ENCODE measurements around the gene NUDT2. TPM values are rescaled to one million over a fixed set of nuclear protein-coding genes. Genes with fewer than 3 reads are reported as not detected.

Gene NUDT2
- total and polyA plus RNA-seq, 2 experiments from 2014 or later, result 19.6 to 23.4 TPM

DNA sequence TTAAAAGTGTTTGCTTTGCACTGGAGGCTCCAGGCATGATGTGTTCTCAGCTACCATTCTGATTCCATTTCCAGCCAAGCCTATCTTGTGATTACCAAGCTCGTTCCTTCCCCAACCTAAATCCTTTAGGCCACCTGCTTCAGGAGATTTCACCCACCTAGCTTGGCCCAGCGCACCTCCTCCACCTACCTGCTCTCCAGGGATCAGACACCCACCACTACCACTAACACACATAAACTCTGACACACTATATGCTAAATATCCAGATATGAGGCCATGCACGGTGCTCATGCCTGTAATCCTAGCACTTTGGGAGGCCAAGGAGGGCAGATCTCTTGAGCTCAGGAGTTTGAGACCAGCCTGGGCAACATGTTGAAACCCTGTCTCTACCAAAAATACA lies 45.0 kb downstream of the NUDT2 start:
- no peak for DNase-seq (ENCODE audit: low spot score)
- H3K4me2 ChIP-seq, result peak overlapping the region; percentile 50

DNA sequence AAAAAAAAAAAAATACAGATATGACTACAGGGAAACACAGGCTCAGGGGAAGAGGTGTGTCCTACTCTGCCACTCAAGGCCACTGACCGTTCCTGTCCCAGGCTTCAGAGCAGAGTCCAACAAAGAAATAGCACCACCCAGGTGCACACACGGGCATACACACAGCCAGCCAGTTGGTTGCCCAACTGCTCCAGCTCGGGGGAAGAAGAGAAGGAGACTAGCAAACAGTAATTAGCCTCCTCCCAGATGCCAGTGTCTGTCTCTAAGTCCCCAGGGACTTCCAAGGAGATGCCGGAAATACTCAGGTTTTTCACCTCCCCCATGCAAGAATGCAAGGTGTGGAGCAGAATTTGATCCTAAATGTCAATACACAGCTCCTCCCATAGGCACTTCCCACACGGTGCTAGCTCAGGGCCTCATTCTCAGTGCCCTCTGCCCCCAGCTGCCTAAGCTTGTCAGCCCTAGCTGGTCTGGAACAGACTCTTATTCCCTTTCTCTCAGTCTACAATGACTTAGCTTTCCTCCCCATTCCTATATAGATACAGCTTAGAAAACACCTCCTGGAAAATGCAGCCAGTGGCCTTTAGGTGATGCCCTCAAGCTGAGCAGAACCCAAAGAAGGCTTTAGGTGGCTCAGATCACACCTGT lies 45.7 kb downstream of the NUDT2 start:
- Histone ChIP-seq H3K4me2 (peak overlapping the region; percentile 81), H3K79me2 (peaks cover 6% of the 10 kb centered on the region), H3K9me2 (replicated peaks; ENCODE audit: insufficient read depth) (no peaks in the 10 kb centered on the region), H3K9me3 (ENCODE audit: low read depth) (no peaks in the 10 kb centered on the region), H3K4me1 (ENCODE audit: insufficient read depth) (peaks cover 10% of the 10 kb centered on the region), H3K27ac (peak overlapping the region; percentile 88), H3K36me3 (replicated peaks; ENCODE audit: insufficient read depth, low read depth) (no peaks in the 10 kb centered on the region), H2AFZ (no peak overlapping the region), H3K4me3 (no peak overlapping the region), H4K20me1 (ENCODE audit: insufficient read depth, poor library complexity, severe bottlenecking) (no peaks in the 10 kb centered on the region), H3K27me3 (no peaks in the 10 kb centered on the region)
- WGBS (ENCODE audit: low lambda C conversion rate, missing lambda C conversion rate), result 21% methylated on average over 5 of the region's 5 CpGs
- TF ChIP-seq EZH2 (IDR thresholded peaks at IDR 0.05; ENCODE audit: borderline replicate concordance), result no peak
- no peak for TF ChIP-seq EZH2phosphoT487 (IDR thresholded peaks at IDR 0.05; ENCODE audit: low read depth, severe bottlenecking, unreplicated experiment)
- TF ChIP-seq, protein P1, sequence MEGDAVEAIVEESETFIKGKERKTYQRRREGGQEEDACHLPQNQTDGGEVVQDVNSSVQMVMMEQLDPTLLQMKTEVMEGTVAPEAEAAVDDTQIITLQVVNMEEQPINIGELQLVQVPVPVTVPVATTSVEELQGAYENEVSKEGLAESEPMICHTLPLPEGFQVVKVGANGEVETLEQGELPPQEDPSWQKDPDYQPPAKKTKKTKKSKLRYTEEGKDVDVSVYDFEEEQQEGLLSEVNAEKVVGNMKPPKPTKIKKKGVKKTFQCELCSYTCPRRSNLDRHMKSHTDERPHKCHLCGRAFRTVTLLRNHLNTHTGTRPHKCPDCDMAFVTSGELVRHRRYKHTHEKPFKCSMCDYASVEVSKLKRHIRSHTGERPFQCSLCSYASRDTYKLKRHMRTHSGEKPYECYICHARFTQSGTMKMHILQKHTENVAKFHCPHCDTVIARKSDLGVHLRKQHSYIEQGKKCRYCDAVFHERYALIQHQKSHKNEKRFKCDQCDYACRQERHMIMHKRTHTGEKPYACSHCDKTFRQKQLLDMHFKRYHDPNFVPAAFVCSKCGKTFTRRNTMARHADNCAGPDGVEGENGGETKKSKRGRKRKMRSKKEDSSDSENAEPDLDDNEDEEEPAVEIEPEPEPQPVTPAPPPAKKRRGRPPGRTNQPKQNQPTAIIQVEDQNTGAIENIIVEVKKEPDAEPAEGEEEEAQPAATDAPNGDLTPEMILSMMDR (IDR thresholded peaks at IDR 0.05; ENCODE audit: poor library complexity), result no peak
- peak; percentile 78 for DNase-seq (ENCODE audit: low spot score)

More for the DNA sequence above, 45.0 kb downstream of the NUDT2 start:
- Histone ChIP-seq H3K27ac (peak overlapping the region; percentile 84), H3K79me2 (peaks cover 7% of the 10 kb centered on the region), H4K20me1 (ENCODE audit: insufficient read depth, poor library complexity, severe bottlenecking) (no peaks in the 10 kb centered on the region), H3K27me3 (no peaks in the 10 kb centered on the region), H3K4me1 (ENCODE audit: insufficient read depth) (peaks cover 8% of the 10 kb centered on the region), H3K4me3 (no peak overlapping the region), H3K36me3 (replicated peaks; ENCODE audit: insufficient read depth, low read depth) (no peaks in the 10 kb centered on the region), H3K9me3 (ENCODE audit: low read depth) (no peaks in the 10 kb centered on the region), H2AFZ (no peak overlapping the region), H3K9me2 (replicated peaks; ENCODE audit: insufficient read depth) (no peaks in the 10 kb centered on the region)
- WGBS (ENCODE audit: low lambda C conversion rate, missing lambda C conversion rate), result 77% methylated on average over 3 of the region's 3 CpGs
- TF ChIP-seq EZH2phosphoT487 (IDR thresholded peaks at IDR 0.05; ENCODE audit: low read depth, severe bottlenecking, unreplicated experiment) (no peak), EZH2 (IDR thresholded peaks at IDR 0.05; ENCODE audit: borderline replicate concordance) (no peak)
- TF ChIP-seq, protein P1 (IDR thresholded peaks at IDR 0.05; ENCODE audit: poor library complexity), result no peak

DNA sequence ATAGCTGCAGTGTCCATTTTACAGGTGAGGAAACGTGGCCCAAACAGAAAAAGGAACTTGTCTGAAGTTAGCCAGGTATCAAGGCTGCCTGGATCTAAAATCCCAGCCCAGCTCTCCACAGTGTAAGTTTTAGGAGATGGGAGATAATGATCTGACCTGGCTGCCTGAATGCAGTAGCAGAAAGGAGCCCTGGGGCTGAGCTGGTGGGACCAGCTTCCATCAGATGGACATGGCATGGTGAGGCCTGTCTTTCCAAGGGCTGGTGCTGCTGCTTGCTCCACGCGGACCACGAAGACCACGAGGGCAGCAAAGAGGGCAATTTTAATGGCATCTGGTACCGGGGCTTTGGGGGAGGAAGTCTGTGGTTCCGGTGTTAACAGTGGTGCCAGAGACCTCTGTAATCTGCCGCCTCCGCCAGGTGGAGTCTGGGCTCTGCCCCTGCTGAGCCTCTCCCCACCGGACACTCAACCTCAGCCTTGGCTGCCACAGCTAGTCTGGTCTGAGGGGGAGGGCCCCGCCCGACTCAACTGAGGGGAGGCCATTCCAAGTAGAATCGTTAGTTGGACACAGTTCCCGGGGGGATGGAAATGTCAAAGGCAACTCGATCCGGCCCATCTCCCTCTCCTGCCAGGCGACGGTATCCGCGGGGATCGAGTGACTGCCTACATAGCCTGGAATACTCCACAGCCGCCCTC lies 46.7 kb downstream of the NUDT2 start:
- Histone ChIP-seq H3K27me3 (no peaks in the 10 kb centered on the region), H3K36me3 (replicated peaks; ENCODE audit: insufficient read depth, low read depth) (no peaks in the 10 kb centered on the region), H3K4me2 (peak overlapping the region; percentile 81), H4K20me1 (ENCODE audit: insufficient read depth, poor library complexity, severe bottlenecking) (no peaks in the 10 kb centered on the region), H3K9me3 (ENCODE audit: low read depth) (no peaks in the 10 kb centered on the region), H2AFZ (peak overlapping the region; percentile 43), H3K27ac (peak overlapping the region; percentile 88), H3K4me3 (peak overlapping the region; percentile 43), H3K4me1 (ENCODE audit: insufficient read depth) (peaks cover 18% of the 10 kb centered on the region), H3K9me2 (replicated peaks; ENCODE audit: insufficient read depth) (no peaks in the 10 kb centered on the region), H3K79me2 (peaks cover 6% of the 10 kb centered on the region)
- TF ChIP-seq EZH2phosphoT487 (IDR thresholded peaks at IDR 0.05; ENCODE audit: low read depth, severe bottlenecking, unreplicated experiment), result no peak
- TF ChIP-seq, protein P1 (IDR thresholded peaks at IDR 0.05; ENCODE audit: poor library complexity), result no peak
- WGBS (ENCODE audit: low lambda C conversion rate, missing lambda C conversion rate), result 7% methylated on average over 19 of the region's 22 CpGs
- peak; percentile 75 for DNase-seq (ENCODE audit: low spot score)

Data from hepatocyte (in vitro differentiated cells).